Stimulated activated CD4-positive, alpha-beta T cell treated with anti-CD3 and anti-CD28 coated beads, Interleukin-4, amount 100 ng/mL, for 24 hours (primary cell): Measurements from ENCODE around the gene TNNI2.
"Not testable (repeated sequence)": the region's sequence is repeated elsewhere in the genome, so short reads cannot be mapped to it uniquely, and the experiment has no call there.

ENCODE experiments used
- DNase-seq: peaks from one replicate; pipeline ENCODE4 v3.0.0-alpha.2; 2020

Gene TNNI2

DNA sequence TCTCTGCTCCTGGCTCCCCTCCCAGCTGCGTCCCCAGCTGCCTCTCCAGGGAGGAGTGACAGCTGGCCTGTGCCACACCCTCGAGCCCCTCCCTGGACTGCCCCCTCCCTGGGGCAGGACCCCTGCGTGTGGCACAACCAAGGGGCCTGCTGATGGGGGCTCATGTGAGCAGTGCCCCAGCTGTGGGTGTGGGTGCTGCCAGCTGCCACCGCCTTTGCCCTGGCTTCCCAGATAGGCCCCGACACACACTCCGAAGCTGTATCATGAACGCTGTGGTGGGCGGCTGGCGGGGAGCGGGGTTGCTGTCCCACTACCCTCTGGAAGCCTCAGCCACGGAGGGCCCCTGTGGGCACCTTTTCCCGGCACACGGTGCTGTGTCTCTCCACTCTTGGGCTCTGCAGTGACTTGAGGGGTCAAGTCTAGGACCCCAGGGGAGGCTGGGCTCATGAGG is 37.1 kb downstream of the TNNI2 start:
- DNase-seq: not testable (repeated sequence)

DNA sequence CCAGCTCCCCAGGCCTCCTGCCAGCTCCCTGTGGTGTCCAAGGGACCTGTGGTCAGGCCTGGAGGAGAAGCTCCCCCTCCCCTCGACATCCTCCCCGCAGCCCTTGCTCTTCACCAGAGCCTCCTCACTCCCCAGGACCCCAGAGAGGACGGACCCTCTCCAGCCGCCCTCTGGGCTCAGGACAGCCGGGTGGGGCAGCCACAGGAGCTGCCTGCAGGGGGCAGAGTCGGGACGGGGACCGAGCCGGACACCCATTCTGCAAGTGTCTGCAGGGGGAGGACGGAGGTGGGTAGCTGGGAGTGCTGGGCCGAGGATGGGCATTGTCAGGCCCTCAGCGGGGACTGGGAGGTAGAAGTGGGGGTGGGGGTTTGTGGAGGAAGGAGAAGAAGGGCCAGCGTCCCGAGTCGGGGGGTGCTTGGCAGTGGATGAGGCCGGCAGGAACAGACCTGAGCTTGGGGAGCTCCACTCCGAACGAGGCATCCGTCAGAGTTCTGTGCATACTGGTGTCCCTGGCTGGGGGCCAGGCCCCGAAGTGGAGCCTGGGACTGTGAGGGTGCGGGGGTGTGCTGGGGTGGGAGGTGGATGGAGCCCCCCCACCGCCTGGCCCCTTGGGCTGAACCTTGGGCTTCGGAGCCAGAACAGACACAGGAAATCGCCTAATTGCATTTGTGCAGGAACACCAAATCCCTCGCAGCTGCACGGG is 37.7 kb downstream of the TNNI2 start:
- no peak for DNase-seq

- no peak for DNase-seq
These were observed 38.7 kb downstream of the TNNI2 start for GRCh38 chr11:1877211-1878136.

DNA sequence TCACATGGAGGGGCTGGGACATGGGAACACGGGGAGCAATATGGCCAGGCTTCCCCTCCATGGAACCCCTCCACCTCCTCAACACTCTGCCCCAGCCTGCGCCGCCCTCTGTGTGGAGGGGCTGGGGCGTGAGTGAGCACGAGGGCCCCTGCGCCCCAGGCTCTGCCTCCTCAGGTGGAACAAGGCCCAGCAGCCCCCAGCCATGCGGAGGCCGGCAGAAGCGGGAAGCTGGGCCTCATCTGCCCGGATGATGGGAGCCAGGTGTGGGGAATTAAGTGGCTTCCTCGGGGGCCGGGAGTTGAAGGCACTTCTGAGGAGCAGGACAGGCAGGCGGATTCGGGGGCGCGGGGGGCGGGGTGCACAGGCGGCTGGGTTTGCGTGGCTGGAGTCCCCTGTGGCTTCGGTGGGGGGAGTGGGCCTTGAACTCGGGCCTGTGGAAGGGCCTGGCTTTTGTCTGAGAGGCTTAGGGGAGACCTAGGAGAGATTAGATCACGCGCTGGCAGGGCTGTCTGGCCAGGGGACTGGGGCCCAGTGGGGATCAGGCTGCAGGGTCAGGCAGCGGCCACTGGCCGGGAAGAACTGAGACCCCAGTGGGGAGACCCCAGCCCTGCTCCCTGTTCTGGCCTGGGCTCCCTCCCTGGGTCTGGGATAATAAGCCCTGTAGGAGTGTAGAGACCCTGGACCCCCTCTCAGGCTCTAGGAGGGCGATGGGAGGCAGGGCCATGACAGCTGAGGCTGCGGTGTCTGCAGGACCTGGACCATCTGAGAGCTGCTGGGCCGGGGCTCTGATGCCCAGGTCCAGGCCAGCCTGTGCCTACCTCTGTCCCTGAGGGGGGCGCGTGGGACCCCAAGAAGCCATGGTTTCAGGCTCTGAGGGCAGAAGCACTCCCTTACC is 39.6 kb downstream of the TNNI2 start:
- DNase-seq: no peak

- no peak for DNase-seq
These were observed 40.7 kb downstream of the TNNI2 start for GRCh38 chr11:1879342-1879940.

GRCh38 chr11:1879941-1880720 is 41.4 kb downstream of the TNNI2 start:
- no peak for DNase-seq

GRCh38 chr11:1880746-1881441 is 42.1 kb downstream of the TNNI2 start:
- no peak for DNase-seq

GRCh38 chr11:1881442-1882264 is 42.9 kb downstream of the TNNI2 start:
- DNase-seq: no peak

DNA sequence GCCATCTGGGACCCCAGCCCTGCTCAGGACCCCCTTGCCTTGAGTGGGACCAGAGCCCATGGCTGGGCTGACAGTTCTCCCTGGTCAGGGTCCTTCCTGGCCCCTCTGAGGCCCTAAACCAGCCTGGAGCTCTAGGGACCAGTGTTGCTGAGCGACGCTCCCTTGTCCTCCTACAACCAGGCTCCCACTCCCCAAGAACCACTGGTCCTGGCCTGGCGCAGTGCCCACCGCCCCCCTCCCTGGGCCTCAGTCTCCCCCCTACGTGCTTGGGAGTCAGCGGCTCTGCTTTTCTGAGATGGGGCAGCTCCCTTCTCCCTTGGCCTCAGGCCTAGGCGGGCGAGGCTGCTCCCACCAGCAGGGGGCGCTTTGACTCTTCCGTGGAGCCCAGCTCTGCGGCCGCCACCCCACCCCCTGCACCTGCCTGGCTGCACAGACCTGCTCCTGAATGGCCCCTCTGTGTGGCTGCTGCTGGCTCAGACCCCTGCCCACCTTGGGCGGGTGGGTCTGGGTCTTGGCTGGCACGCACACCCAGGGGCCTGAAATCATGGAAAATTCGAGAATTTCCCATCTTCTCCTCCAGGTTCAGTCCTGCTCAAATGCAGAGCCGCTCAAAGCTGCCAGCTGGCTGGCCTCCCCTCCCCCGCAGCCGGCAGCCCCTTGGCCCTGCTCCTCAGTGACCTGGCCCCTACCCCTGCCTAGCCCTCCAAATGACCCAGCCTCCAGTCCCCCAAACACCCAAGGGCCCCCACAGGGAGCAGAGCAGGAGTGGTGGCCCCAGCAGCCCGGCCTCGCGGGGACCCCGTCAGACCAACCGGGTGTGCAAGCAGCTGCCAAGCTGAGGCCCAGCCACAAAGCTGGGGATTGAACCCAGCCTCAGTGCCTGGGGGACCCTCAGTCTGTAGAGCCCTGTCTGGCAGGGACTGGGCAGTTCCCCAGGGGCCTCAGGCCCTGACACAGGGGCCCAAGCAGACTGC is 43.8 kb downstream of the TNNI2 start:
- DNase-seq: peak; percentile 81

DNA sequence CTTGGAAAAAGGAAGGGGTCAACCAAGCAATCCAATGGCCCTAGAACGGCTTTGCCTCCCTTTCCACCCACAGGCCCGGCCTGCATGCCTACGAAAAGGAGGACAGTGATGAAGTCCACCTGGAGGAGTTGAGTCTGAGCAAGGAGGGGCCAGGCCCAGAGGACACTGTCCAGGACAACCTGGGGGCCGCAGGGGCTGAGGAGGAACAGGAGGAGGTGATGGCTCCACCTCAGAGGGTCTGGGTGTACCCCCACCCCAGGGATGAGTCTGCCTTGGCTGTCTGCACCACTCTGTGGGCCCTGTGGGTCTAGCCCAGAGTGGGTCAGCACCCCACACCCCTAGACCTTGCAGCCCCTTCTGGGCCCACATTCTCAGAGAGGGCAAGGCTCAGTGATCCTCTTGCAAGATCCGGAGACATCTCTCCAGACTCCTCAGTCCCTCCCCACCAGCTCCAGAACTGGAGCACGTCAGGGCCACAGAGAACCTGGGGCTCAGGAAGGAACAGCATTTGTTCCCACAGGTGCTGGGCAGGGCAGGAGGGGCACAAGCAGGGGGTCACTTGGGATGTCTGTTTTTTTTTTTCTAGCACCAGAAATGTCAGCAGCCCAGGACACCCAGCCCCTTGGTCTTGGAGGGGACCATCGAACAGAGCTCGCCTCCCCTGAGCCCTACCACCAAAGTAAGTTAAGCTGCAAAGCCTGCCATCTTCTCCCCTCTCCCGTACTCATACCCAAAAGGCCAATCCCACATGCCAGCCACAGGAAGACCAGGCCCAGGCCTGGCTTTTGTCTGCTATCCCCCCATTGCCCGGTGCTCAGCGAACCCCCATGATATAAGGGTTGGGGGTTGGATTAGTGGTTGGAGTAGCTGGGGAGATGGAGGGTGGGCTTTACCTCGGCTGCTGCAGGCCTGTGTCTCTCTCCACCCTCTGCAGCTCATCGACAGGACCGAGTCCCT is 44.8 kb downstream of the TNNI2 start:
- DNase-seq: no peak

DNA sequence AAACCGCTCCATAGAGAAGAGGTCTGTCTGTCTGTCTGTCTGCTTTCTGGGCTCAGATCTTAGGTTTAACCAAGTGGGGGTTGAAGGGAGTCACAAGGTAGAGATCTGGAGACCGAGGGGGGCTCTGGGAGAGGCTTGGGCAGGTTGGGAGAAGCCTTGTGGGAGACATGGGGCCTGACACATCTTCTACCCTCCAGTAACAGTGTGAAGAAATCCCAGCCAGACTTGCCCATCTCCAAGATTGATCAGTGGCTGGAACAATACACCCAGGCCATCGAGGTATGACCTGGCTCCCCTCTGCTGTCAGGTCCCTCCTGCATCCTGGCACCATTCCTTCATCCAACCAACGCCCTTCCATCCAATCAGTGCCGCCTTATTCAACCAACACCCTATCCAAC is 45.5 kb downstream of the TNNI2 start:
- DNase-seq: no peak

DNA sequence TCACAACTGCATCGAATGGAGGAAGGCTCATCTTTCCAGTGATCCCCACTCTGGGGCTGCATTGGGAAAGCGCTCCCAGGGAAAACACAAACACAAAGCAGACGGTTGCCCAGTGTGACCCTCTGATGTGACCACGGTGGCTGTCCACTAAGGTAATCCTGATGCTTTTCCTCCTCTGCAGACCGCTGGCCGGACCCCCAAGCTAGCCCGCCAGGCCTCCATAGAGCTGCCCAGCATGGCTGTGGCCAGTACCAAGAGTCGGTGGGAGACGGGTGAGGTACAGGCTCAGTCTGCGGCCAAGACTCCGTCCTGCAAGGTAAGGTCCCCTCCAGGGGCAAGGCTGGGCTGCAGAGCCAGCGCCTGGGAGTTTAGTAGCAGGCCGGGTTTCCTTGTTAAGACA is 47.8 kb downstream of the TNNI2 start:
- DNase-seq: not testable (repeated sequence)

DNA sequence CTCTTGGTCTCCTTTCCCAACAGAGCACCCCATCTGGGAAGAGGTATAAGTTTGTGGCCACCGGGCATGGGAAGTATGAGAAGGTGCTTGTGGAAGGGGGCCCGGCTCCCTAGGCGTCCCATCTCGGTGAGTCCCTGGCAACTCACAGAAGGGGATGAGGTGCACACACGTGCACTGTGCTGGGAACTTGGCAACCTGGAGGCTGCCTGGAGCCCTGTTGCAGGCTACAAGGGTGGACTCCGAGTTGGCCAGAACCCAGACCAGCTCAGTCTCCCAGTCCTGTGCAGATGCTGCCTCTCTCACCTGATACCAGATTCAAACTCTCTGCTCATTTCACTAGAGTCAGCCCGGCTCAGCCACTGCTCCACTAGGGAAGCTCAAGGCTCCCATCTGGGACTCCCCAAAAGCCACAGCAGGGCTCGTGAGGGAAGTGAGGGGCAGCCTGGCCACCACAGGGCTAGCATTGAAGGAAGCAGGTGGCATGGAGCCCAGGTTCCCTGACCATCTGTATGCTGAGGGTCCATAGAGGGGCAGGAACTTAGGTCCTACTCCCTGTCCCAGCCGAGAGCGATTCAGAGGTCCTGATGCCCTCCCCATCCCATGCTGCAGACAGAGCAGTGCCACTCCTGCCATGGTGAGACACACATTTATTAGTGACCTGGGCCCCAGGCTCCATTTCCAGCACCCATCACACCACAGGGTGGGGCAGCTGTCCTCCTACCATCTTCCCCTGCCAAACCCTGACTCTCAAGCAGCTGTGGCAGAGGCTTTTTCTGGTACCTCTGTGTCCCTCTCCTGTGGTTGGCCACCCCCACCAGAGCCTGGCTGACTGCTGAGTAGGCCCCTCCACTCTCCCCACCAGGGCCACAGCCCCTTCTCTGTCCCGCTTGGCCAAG is 48.9 kb downstream of the TNNI2 start:
- DNase-seq: no peak

GRCh38 chr11:1888347-1888753 is 49.6 kb downstream of the TNNI2 start:
- no peak for DNase-seq

DNA sequence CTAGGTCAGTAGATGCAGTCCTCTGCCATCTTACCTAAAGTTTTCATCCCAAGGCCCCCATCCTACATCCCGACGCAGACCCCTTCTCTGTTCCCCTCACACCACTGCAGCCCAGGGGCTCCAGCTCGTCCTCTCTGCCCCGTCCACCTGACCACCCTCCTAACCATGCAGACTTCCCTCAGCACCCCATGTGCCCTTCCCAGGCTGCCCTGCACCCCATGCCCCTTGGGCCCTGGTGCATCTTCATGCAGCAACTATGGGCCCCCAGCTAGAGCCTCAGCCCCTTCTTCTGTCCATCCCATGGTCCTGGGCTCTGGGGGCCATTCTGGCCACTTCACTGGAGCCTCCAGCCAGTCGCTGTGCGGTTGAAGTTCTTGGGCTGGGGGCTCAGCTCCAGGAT is 50.0 kb downstream of the TNNI2 start:
- DNase-seq: no peak

DNA sequence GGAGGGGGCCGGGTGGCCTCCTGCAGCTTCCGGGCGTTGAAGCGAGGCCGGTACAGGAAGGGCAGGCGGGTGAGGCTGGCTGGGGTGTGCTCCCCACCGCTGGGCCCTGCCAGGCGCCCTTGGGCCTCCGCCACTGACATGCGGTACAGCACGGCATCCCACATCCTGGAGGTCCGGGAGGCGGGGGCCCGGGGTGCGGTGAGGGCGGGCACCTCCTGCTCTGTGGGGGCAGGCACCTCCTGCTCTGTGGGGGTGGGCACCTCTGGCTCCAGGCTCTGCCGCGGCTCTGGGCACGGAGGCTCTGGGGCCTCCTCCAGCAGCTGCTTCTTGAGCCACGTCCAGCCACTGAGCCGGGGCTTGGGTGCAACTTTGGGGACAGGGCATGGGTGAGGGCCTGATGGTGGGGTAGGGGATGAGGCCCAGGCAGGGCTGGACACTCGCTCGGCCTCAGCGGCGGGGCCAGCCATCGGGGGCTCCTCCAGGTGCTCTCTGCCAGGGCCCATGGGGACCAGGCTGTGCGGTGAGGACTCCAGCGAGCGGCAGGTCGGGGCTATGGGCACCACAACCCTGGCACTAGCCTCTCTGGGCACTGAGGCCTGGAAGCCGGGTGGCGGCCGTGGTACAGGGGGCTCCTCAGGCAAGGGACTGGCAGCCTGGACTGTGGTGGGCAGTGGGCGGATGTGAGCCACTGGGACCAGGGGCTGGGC is 50.6 kb downstream of the TNNI2 start:
- peak; percentile 61 for DNase-seq
